Germinal center (tissue), 1 donor: Measurements from ENCODE around the gene PCDHGA3.
A peak's percentile ranks its signal among the peaks of the same experiment; 100 is the strongest.
"Not testable (repeated sequence)": the region's sequence is repeated elsewhere in the genome, so short reads cannot be mapped to it uniquely, and the experiment has no call there.

Experiments used
- DNase-seq: peaks from one replicate; pipeline ENCODE4 v3.0.0; 2012; ENCODE audit warnings: mixed read lengths, low spot score

PCDHGA3 gene

DNA sequence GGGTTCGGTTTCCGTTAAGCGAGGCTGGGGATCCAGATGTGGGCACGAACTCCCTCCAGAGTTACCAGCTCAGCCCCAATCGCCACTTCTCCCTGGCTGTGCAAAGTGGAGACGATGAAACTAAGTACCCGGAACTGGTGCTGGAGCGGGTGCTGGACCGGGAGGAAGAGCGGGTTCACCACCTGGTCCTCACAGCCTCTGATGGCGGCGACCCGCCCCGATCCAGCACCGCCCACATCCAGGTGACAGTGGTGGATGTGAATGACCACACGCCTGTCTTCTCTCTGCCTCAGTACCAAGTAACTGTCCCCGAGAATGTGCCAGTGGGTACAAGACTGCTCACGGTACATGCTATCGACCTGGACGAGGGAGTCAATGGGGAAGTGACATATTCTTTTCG, 39.7 kb downstream of the PCDHGA3 start:
- DNase-seq: no peak

DNA sequence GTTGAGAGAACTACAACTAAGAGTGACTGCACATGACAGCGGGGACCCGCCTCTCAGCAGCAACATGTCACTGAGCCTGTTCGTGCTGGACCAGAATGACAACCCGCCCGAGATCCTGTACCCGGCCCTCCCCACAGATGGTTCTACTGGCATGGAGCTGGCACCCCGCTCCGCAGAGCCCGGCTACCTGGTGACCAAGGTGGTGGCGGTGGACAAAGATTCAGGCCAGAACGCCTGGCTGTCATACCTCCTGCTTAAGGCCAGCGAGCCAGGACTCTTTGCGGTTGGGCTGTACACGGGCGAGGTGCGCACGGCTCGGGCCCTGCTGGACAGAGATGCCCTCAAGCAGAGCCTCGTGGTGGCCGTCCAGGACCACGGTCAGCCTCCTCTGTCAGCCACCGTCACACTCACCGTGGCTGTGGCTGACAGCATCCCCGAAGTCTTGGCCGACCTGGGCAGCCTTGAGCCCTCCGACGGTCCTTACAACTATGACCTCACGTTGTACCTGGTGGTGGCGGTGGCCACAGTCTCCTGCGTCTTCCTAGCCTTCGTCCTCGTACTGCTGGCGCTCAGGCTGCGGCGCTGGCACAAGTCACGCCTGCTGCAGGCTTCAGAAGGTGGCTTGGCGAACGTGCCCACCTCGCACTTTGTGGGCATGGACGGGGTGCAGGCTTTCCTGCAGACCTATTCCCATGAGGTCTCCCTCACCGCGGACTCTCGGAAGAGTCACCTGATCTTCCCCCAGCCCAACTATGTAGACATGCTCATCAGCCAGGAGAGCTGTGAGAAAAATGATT, 41.0 kb downstream of the PCDHGA3 start:
- no peak for DNase-seq

DNA sequence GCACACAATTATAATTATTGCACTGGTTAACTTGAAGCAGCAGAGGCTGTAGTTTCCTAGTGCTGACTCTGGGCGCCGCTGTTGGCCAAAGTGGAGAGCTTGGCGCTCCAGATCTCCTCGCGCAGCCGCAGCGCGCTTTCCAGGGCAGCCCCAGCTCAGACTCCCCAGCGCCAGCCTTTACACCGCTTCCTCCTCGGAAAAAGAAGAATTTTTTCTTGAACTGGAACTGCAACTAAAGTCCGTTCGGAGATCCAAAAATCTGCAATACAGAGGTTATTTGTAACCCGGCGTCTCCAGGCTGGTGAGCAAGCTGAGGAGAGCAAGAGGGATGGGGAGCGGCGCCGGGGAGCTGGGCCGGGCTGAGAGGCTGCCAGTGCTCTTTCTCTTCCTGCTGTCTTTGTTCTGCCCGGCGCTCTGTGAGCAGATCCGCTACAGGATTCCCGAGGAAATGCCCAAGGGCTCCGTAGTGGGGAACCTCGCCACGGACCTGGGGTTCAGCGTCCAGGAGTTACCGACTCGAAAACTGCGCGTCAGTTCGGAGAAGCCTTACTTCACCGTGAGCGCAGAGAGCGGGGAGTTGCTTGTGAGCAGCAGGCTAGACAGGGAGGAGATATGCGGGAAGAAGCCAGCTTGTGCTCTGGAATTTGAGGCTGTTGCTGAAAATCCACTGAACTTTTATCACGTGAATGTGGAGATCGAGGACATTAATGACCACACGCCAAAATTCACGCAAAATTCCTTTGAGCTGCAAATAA, 44.1 kb downstream of the PCDHGA3 start, which contains the start of gene PCDHGB4:
TSS of gene PCDHGB4 (plus strand) at position 142 of the 755 bp plus-strand sequence. CDS start at position 329, 187 bp downstream.
- not testable (repeated sequence) for DNase-seq

DNA sequence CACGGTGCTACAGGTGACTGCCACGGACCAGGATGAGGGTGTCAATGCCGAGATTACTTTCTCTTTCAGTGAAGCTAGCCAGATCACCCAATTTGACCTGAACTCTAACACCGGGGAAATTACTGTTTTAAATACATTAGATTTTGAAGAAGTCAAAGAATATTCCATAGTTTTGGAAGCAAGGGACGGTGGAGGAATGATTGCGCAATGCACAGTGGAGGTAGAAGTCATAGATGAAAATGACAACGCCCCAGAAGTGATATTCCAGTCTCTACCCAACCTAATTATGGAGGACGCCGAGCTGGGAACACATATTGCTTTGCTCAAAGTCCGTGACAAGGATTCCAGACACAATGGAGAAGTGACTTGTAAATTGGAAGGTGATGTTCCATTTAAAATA, 45.0 kb downstream of the PCDHGA3 start:
- no peak for DNase-seq

DNA sequence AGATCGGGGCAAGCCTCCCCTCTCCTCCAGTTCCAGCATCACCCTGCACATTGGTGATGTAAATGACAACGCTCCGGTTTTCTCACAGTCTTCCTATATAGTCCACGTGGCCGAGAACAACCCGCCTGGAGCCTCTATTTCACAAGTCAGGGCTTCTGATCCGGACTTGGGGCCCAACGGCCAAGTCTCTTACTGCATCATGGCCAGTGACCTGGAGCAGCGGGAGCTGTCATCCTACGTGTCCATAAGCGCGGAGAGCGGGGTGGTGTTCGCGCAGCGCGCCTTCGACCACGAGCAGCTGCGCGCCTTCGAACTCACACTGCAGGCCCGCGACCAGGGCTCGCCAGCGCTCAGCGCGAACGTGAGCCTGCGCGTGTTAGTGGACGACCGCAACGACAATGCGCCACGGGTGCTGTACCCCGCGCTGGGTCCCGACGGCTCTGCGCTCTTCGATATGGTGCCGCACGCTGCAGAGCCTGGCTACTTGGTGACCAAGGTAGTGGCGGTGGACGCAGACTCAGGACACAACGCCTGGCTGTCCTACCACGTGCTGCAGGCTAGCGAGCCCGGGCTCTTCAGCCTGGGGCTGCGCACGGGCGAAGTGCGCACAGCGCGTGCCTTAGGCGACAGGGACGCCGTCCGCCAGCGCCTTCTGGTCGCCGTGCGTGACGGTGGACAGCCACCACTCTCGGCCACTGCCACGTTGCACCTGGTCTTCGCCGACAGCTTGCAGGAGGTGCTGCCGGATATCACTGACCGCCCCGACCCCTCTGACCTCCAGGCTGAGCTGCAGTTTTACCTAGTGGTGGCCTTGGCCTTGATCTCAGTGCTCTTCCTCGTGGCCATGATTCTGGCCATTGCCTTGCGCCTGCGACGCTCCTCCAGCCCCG, 45.8 kb downstream of the PCDHGA3 start:
- DNase-seq: no peak

DNA sequence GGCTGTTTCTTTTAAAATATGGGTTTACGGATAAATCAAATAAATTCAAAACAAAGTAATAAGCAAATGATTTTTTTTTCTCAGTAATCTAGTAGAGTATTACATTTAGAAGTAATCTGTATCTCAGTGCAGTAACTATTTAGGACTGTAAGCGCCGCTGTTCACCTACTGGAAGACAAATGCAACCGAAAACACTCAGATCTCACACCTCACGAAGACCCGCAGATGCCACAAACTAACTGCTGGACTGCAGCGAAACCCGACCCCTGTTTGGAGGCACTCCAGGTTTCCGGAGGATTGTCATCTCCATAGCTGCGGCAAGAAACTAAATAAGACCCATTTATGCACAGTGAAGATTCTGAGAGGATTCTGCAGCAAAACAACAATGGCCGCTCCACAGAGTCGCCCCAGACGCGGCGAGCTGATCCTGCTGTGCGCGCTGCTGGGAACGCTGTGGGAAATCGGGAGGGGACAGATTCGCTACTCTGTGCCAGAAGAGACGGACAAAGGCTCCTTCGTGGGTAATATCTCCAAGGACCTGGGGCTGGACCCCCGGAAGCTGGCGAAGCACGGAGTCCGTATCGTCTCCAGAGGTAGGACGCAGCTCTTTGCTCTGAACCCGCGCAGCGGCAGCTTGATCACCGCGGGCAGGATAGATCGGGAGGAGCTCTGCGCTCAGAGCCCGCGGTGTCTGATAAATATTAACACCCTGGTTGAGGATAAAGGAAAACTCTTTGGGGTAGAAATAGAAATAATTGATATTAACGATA, 49.0 kb downstream of the PCDHGA3 start, which contains the start of gene PCDHGA8:
TSS of gene PCDHGA8 (plus strand) at position 205 of the 770 bp plus-strand sequence. CDS start at position 386, 181 bp downstream.
- peak; percentile 35 for DNase-seq

DNA sequence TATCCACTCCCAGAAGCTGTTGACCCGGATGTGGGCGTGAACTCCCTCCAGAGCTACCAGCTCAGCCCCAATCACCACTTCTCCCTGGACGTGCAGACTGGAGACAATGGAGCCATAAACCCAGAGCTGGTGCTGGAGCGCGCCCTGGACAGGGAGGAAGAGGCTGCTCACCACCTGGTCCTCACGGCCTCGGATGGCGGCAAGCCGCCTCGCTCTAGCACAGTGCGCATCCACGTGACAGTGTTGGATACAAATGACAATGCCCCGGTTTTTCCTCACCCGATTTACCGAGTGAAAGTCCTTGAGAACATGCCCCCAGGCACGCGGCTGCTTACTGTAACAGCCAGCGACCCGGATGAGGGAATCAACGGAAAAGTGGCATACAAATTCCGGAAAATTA, 49.6 kb downstream of the PCDHGA3 start:
- no peak for DNase-seq

DNA sequence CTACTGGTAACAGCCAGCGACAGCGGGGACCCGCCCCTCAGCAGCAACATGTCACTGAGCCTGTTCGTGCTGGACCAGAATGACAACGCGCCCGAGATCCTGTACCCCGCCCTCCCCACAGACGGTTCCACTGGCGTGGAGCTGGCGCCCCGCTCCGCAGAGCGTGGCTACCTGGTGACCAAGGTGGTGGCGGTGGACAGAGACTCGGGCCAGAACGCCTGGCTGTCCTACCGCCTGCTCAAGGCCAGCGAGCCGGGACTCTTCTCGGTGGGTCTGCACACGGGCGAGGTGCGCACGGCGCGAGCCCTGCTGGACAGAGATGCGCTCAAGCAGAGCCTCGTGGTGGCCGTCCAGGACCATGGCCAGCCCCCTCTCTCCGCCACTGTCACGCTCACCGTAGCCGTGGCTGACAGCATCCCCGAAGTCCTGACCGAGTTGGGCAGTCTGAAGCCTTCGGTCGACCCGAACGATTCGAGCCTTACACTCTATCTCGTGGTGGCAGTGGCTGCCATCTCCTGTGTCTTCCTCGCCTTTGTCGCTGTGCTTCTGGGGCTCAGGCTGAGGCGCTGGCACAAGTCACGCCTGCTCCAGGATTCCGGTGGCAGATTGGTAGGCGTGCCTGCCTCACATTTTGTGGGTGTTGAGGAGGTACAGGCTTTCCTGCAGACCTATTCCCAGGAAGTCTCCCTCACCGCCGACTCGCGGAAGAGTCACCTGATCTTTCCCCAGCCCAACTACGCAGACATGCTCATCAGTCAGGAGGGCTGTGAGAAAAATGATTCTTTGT, 51.0 kb downstream of the PCDHGA3 start:
- not testable (repeated sequence) for DNase-seq
